GM21576 (cell line): ENCODE measurements around the gene SMTNL2.

Experiments
- ATAC-seq: cut with Tn5 transposase; IDR thresholded peaks from one replicate; pipeline ENCODE4 v1.9.1; 2021; ENCODE audit warnings: mild to moderate bottlenecking, moderate library complexity; ENCODE audit not compliant: unreplicated experiment

Gene SMTNL2

DNA sequence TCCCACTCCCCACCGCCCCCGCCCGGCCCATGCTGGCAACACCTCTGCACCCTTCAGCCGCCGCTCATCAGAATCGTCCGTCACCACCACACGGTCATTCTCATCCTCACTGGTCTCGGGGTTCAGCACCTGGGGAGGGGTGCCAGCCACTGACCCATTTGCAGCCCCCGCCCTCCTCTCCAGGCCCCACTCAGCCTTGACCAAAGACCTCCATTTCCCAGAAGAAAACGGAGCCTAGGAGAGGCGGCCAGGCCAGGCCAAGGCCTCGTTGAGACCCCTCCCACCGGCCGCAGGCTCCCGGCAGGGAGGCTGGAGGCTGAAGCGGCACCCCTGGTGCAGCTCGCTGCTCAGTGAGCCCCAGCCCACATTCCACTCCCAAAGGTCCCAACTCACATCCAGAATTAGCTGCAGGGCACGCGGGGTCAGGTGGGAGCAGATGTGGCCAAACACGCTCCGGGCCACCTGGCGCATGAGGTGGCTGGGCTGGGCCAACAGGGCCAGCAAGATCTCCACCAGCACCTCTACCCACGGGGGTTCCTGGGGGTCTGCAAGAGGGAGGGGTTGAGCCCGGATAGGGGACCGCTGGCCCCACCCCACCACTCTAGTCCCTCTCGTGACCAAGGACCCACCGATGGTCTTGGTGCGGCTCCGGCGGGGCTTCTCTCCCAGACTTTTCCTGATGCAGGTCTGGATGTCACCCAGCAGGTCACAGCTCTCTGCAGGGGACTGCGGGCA is 38.9 kb upstream of the SMTNL2 start:
- no peak for ATAC-seq

DNA sequence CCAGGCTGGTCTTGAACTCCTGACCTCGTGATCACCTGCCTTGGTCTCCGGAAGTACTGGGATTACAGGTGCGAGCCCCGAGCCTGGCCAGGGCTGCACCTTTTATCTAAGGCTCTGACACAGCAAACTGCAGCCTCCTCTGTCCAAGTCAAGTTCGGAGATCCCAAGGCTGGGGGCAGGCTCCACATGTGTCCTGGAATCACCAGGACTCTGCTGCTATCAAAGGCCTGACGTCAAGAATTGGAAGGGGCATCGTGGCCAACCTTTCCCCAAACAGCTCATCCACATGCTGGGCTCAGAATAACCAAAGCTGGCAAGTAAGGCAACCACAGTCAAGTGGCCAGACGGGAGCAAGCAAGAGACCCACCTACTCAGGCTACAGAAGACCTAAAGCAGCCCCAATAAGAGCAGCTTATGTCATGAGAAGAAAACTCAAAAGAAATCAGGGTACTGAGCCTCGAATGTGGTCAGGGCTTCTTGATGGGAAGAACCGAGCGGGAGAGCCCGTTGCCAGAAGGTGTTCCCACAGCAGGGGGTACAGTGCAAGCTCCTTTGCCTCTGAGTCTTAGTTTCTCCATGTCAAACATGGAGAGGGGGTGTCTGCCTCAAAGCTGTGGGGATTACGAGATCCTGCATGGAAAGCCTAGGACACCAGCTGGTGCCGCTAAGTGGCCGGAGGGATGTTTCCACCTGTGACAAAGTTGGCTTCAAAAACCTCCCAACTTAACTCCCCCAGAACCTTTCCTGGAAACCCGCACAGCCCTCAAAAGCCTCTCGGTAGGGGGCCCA is 37.0 kb upstream of the SMTNL2 start:
- ATAC-seq = no peak

DNA sequence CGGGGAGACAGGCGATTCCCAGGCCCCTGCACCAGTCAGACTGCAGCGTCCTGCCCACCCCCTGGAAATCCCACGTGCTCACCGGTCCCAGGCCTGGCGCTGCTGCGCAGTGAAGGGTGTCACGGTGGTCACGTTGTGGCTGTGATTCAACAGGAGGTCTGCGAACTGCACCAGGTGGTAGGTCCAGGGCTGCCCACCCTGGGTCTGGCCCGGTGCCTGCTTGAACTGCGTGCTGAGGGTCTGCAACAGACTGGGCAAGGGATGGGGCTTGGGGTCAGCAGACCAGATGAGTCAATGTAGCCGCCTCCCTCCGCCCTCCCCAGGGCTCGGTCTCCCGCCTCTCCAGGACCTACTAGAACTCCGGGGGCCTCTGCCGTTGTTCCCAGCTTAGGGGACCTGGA is 36.3 kb upstream of the SMTNL2 start:
- ATAC-seq = no peak

DNA sequence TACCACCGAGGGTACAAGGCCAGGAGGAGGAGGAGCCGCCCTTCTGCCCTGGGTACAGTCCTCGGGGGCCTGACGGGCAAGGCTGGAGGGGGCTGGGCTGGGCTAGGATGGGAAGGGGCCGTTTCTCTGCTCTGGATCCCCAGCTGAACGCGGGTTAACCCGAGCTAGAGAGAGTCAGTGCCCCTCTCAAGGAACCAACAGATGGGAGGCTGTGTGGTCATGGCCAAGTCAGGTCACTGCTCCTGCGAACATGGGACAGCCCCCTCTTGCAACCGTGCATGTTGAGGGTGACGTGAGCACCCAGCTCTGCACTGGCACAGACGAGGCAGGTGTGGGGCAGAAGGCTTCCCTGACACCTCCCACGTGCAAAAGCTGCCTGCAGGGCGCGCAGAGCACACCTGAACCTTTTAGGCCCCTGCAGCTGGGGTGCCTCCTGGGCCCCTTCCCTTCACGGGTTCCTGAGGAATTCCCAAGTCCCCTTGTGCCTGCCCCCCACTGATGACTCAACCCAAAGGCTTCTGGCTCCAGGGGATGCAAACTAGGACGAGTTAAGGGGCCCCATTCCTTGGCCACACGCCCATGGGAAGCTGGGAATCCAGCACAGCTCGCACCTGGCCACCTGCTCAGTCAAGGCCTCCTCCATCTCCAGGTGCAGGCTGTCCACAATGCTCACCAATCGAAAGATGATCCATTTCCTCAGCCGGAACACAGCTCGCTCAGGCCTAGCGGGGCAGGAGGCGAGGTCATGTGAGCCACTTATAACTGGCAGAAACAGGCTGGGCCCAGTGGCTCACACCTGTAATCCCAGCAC is 35.4 kb upstream of the SMTNL2 start:
- ATAC-seq = no peak

DNA sequence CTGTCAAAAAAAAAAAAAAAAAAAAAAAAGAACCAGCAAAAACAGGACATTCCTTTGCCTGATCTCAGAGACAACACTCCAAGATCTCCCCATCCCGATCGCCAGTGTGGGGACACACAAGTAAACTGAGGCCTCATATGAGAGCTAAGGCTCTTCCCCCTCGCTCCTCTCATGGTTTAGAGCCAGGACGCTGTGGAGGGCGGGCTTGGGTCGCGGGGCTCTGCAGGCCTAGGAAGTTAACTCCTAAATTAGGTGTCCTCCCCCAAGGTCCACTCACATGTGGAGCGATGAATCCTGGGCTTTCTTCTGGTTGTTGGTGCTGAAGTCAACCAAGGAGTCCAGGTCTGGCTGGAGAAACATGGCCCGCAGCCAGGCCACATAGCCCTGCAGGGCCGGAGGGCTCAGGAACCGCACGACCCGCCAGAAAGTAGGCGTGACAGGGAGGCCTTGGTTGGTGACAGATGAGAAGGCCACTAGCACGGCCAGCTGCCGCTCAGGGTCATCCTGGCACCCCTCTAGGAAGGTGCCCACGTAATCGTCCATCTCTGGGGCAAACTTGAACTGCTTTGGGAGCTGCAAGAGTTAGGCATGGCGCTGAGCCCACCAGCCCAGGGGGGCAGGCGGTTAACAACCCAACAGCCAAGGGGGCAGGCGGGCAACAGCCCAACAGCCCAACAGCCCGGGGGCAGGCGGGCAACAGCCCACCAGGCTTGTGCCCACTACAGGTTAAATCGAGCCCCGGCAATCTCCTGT is 34.4 kb upstream of the SMTNL2 start:
- no peak for ATAC-seq

DNA sequence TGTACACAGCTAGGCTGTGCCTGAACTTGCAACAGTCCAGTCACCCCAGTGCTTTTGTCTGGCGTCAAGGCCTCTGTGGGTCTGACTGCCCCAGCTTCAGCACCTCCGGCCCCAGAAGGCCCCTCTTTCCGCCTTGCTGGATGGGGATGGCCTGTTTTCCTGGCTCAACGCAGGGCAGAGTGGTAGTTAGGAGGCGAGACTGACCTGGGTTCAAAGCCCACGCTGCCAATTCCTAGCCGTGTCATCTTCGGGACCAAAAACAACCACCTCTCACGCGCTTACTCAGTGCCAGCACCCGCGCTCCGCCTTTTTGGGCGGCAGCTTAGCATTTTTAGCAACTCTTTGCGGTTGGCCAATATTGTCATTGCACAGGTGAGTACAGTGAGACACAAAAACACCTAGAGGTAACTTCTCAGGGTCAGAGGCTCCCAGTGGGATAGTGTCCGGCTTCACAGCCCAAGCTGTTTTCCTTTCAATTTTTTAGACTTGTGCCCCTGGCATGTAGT is 33.7 kb upstream of the SMTNL2 start:
- no peak for ATAC-seq

DNA sequence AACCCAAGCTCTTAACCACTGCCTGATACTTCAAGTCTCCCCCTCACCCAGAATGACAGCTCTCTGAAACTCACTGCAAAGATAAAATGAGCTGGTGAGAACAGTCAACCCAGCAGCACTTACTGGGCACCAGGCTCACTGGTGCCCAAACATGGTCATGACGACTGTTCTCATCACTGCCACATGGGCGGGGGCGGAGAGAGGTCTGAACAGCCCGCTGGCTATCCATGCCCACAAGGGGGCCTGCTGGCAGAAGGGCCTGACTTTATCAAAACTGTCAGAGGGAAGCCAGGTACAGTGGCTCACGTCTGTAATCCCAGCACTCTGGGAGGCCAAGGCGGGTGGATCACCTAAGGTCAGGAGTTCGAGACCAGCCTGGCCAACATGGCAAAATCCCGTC is 33.2 kb upstream of the SMTNL2 start:
- ATAC-seq = no peak

DNA sequence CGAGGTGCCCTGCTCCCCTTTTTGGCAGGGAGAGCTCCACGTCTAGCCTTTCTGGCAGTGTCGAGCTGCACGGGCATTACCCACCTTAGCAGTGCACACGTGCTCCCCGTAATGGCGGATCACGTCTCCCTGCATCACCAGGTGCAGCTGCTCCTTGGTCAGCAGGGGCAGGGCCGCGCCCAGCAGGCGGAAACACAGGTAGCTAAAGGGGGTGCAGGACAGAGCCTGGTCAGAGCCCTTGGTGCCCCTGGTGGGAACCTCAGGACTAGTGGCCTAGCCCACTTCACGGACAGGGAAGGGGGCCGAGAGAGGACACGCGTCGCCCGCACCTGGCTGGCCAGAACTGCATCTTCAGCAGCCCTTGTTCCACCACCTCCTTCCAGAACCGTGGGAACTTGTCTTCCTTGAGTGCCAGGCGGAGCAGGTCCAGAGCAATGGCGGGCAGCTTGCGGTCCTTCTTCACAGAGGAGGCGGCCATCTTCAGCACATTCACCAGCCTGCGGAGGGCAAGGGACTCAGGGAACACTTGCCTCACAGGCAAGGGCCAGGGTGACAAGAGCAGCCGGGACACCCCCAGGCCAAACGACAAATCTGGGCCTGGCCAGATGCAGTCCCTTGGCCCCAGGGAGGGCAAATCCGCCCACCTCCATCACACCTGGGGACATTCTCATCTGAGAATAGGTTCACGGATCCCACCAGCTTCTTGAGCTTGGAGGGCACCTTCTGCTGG is 32.4 kb upstream of the SMTNL2 start:
- no peak for ATAC-seq

DNA sequence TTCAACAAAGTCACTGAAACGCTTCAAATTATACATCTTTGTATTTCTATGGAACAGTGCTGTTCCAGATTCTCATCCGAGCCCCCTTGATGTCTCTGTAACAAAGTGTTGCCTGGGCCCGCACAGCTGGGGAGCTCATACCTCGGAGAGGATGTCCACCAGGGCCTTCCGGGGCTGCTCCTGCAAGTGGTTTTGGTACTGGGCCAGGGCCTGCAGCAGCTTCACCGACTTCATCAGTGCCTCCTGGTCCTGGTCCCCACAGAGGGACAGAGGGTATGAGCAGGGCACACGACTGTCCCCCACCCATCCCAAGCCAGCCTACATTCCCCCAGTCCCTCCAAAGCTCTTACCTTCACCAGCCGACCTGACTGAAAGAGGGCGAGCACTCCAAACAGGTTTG is 30.7 kb upstream of the SMTNL2 start:
- ATAC-seq = no peak

DNA sequence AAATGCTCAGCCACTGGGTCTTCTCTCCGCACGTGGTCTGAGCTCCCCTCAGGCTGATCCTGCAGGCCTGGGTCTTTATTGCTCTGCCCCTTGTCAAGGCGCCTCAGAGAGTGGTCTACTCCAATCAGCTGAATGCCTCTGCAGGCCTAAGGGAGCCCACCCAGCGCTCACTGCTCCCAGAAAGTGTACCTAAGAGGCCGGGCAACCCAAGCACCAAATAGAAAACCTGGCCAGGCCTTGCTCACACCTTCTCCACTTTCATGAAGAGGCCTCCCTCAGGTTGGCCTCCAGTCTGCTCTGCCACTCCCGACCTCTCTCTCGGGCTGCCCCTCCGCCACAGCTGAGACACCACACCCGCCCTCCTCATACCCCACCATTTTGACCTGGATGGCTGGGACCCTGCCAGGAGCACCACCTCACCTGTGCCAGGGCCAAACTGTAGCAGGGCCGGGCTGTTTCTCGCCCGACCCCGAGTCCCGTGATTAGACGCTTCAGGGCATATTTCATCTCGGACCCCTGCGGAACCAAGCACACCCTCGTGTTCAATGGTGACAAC is 29.8 kb upstream of the SMTNL2 start:
- ATAC-seq = no peak

DNA sequence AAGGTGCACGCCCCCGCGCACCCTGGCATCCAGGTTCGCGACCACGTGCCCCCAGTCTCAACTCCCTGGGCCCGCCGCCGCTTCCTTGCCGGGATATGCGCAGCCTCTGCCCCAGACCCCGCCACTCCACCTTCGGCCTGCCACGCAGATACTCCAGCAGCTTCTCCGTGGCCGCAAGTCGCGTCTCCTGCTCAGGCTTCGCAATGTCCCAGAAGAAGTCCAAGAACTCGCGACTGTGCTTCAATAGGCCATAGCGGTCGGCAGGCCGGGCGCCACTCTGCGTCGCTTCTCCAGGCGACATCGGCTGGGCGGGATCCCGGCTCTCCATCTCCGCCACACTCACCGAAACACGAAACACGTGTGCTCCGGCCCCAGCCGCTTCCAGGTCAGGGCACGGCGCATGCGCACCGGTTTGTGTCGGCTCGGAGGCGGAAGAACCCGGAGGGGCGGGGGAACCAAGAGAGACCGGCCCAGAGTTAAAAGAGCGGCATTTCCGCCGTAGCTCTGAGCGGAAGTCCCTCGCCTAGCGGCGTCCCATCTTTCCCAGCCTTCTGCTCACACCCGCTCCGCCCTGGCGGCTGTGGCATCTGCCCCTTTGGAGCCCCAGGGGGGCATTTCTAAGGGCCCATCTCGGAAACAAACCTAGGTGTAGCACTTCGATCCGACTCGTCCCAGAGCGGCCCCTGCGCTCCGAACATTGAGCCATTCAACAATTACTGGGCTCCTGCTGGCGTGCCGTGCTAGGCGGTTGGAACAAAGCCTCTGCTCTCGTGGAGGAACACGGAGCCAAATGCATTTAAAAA is 29.1 kb upstream of the SMTNL2 start, which contains the start of gene MYBBP1A:
Gene MYBBP1A, minus strand, starts transcription at position 388 of the 803 bp plus-strand sequence. Its CDS starts 60 bp downstream, at position 328.
- peak; percentile 73 for ATAC-seq

DNA sequence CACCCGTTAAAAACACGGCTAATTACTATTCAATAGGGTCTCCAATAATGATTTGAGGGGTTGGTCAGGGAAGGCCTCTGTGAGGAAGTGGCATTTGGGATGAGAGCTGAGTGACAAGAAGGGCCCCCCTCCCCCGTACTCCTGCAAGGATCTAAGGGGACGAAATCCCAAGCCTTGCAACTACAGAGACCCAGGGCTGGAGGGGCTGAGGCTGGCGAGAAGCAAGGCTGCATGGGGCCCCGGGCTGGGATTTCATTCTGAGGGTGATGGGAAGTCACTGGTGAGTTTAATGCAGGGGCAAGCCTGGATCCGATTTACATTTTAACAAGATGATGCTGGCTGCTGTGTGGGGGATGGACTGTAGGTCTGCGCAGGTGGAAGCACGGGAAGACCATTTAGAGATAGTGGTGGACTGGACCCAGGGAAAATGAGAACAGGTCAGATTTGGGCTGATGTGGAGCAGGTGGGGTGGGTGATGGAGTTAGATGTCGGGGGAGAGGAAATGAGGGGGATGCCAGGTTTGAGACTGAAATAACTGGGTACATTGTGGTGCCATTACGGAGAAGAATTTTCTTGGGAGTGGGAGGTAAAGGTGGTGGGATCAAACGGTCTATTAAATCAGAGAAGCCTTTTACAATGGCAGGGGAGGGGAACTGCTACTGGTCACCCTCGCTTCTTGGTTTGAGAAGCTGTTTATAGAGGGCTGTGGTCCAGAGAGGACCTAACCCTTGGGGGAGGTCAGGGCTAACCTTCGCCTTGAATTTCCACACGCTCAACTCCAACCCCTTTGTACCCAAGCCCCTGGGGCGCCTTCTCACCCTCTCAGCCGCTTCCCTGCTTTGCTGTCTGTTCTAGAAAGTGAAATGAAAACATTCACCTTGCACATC is 28.2 kb upstream of the SMTNL2 start:
- ATAC-seq = no peak

DNA sequence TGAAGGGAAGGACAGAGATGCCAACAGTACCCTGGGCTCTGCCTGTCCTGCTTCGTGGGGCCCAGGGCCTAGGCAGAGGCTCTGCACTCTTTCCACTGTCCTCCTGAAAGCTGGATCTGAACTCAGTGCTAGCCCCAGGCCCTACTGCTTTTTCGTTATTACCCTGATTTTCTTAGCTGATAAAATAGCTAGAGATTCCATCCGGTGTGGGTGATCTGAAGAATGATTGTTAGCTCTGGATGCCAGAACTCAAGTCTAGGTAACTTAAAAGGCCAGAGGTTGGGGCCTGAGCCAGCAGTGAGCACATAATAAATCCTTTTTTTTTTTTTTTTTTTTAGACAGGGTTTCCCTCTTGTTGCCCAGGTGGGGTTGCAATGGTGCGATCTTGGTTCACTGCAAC is 27.3 kb upstream of the SMTNL2 start:
- ATAC-seq = no peak

DNA sequence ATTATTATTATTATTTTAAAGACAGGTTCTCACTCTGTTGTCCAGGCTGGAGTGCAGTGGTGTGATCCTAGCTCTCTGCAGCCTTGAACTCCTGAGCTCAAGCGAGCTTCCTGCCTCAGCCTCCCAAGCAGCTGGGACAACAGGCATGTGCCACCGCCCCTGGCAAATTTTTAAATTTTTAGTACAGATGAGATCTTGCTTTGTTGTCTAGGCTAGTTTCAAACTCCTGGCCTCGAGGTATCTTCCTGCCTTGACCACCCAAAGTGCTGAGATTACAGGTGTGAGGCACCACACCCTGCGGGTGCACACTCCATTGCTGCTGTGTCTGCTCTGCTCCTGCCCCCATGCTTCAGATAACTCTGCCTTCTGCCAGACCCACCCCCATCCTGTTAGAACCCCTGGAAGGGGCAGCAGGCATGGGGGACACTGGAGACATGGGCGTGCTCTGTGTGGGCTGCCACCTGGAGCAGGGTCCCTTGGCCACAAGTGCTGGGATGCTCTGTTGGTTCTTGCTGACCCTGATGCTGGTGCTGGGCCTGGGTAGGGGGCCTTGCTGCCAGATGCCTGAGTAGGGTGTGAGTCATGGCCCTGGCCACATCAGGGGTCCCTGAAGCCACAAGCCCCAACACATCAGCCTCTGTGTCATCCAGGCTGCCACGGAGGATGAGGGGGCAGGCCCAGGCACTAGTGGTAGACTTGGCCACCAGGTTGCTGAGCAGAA is 26.5 kb upstream of the SMTNL2 start:
- ATAC-seq = no peak

DNA sequence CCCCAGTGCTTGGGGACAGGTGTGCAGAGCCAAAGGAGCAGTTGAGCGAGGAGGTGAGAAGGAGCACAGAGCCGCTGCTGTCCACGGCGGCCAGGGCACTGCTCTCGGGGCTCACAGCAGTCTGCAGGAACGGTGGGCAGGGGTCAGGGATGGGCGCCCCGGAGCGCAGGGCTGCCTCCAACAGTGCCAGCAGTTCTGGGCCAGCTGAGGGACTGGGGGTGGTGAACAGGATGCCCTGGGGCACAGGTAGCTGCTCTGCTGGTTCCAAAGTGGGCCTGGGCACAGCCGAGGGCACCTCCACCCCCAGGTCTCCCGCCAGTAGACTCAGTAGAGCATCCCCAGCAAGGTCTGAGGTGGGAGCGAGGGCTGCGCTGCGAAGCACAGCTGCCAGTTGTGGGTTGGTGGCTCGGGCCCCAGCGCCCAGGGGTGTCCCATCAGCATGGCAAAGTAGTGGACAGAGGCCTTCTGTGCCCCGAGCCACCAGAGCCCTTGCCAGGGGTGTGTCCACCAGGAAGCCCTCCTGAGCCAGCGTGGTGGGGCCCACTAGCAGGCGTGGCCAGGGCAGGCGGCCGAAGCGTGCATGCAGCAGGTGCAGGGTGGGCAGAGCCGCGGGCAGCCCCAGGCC is 25.9 kb upstream of the SMTNL2 start:
- ATAC-seq = no peak

DNA sequence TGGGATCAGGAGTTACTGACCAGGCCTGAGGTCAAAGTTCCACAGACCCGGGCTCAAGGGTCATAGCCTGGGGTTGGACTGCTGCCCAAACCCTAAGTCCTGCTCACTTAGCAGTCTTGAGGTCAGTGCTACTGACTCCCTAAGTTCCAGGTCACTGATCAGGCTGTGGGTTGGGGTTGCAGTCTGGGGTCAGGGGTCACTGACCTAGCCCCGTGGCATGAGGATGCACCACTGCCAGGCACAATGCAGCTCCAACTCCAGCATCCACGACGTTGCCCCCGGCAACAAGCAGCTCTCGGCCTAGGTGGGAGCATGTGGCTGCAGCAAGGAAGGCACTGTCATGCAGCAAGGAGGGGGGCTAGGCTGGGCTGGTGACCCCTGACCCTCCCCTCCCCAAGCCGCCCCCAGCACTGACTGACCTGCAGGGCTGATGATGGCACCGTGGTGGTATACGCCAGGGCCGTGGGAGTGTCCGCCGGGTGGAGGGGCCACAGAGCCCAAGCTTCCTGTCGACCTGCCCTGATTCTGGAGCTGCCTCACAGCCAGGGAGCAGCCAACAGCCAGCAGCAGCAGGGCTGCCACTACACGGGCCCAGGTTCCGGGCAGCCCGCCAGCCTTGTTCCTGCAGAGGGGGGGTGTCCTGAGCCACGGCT is 25.1 kb upstream of the SMTNL2 start:
- no peak for ATAC-seq
